Upper lobe of left lung (tissue), 4 donors: ENCODE data around the gene NTSR1.

Source experiments
- EP300 ChIP-seq, 4 donors: sonication (generic); formaldehyde crosslinking; IDR thresholded peaks; one replicate each; pipeline ENCODE4 v1.5.1; 2017; ENCODE audit warnings: antibody characterized with exemption in 4 of 4, control low read depth in 2 of 4
- POLR2A ChIP-seq, 4 donors: fragments of 450-650 bp; IDR thresholded peaks; one replicate each; pipeline ENCODE4 v1.5.1; 2016 to 2017; ENCODE audit warnings: antibody characterized with exemption in 4 of 4, mild to moderate bottlenecking in 2 of 4
- TF ChIP-seq, protein P1 (sequence below), 6 experiments: fragments of 450-650 bp in 4 of 6; fragments of 200-600 bp in 2 of 6; sonication (generic) in 2 of 6; IDR thresholded peaks; one replicate each; pipeline ENCODE4 v1.5.1; 2016 to 2019; ENCODE audit warnings: antibody characterized with exemption in 6 of 6

DNA sequence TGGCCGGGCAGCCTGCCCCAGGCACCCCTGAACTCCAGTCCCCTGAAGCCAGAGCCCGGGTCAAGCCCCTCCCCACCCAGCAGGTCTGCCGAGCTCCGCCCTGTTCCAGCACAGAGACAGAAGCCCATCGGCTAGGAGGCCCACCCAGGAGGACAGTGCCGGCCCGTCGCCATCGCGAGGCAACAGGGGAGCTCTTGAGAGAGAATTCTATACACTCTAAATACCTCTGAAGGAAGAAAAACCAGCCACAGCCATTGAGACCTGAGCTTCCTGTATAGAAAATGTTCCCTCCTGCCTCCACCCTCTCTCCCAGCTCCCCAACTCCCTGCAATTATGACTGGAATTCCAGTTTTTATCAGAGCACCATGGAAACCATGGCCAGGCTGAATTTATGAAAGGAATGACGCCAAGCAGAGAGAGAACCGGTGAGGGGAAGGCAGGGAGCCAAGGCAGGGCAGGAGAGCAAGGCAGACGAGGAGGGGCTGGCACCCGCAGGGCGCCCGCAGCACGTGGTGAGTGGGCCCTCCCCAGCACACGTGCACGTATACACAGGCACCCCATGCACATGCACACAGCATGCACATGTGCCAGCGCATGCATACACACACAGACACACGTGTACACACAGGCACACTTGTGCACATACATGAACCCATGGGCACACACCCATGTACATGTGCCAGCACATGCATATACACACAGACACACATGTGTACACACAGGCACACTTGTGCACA, 60.1 kb downstream of the NTSR1 start:
- TF ChIP-seq POLR2A (IDR thresholded peaks at IDR 0.05) (no peak), EP300 (IDR thresholded peaks at IDR 0.05) (no peak)
- TF ChIP-seq, protein P1, sequence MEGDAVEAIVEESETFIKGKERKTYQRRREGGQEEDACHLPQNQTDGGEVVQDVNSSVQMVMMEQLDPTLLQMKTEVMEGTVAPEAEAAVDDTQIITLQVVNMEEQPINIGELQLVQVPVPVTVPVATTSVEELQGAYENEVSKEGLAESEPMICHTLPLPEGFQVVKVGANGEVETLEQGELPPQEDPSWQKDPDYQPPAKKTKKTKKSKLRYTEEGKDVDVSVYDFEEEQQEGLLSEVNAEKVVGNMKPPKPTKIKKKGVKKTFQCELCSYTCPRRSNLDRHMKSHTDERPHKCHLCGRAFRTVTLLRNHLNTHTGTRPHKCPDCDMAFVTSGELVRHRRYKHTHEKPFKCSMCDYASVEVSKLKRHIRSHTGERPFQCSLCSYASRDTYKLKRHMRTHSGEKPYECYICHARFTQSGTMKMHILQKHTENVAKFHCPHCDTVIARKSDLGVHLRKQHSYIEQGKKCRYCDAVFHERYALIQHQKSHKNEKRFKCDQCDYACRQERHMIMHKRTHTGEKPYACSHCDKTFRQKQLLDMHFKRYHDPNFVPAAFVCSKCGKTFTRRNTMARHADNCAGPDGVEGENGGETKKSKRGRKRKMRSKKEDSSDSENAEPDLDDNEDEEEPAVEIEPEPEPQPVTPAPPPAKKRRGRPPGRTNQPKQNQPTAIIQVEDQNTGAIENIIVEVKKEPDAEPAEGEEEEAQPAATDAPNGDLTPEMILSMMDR (IDR thresholded peaks at IDR 0.05) = no peak
